Neural cell (in vitro differentiated cells): ENCODE measurements around the gene SURF1. TPM values are rescaled to one million over a fixed set of nuclear protein-coding genes. Genes with fewer than 3 reads are reported as not detected.

Experiments
- H2AFZ ChIP-seq: fragments of 200-600, 300-800 bp; sonication (generic), shearing (Covaris generic); 2 replicates; pipeline ENCODE4 v1.6.0; 2014; ENCODE audit warnings: low read depth, mild to moderate bottlenecking, antibody characterized with exemption, low read length, moderate library complexity
- H3F3A ChIP-seq: fragments of 200-600 bp; shearing (Covaris generic); 2 replicates; pipeline ENCODE4 v1.6.1; 2016; ENCODE audit warnings: mild to moderate bottlenecking, moderate library complexity, mixed read lengths, antibody characterized with exemption, low read length; ENCODE audit not compliant: insufficient read depth, poor library complexity, severe bottlenecking
- H3K27ac ChIP-seq: fragments of 200-600, 300-800 bp; sonication (generic), shearing (Covaris generic); 2 replicates; pipeline ENCODE4 v1.5.1; 2014; ENCODE audit warnings: mild to moderate bottlenecking, low read length, moderate library complexity
- H3K27me3 ChIP-seq: fragments of 300-800, 200-600 bp; sonication (generic), shearing (Covaris generic); 2 replicates; pipeline ENCODE4 v1.6.0; 2014; ENCODE audit warnings: mild to moderate bottlenecking, low read depth, low read length, moderate library complexity; ENCODE audit not compliant: insufficient read depth
- H3K36me3 ChIP-seq: fragments of 300-800, 200-600 bp; sonication (generic), shearing (Covaris generic); 2 replicates; pipeline ENCODE4 v1.5.1; 2014; ENCODE audit warnings: mild to moderate bottlenecking, antibody characterized with exemption, low read length, moderate library complexity; ENCODE audit not compliant: insufficient read depth
- H3K4me2 ChIP-seq: fragments of 300-800, 200-600 bp; sonication (generic), shearing (Covaris generic); 2 replicates; pipeline ENCODE4 v1.6.0; 2014; ENCODE audit warnings: mild to moderate bottlenecking, low read length
- H3K4me3 ChIP-seq: fragments of 300-800, 200-600 bp; sonication (generic), shearing (Covaris generic); 2 replicates; pipeline ENCODE4 v1.5.1; 2014; ENCODE audit warnings: mild to moderate bottlenecking, low read length, moderate library complexity
- H3K79me2 ChIP-seq: fragments of 200-600 bp; shearing (Covaris generic); replicated peaks from 2 replicates; pipeline ENCODE4 v1.6.0; 2014; ENCODE audit warnings: mild to moderate bottlenecking, low read length, moderate library complexity; ENCODE audit not compliant: insufficient read depth
- H3K9ac ChIP-seq: fragments of 300-800, 200-600 bp; sonication (generic), shearing (Covaris generic); 2 replicates; pipeline ENCODE4 v1.6.1; 2016; ENCODE audit warnings: mild to moderate bottlenecking, low read length, mixed read lengths
- H3K9me2 ChIP-seq: fragments of 200-600 bp; shearing (Covaris generic); 2 replicates; pipeline ENCODE4 v1.6.1; 2016; ENCODE audit warnings: mild to moderate bottlenecking, low read length, mixed read lengths; ENCODE audit not compliant: insufficient read depth
- H3K9me3 ChIP-seq: fragments of 200-600, 300-800 bp; sonication (generic), shearing (Covaris generic); 2 replicates; pipeline ENCODE4 v1.6.1; 2016; ENCODE audit warnings: mild to moderate bottlenecking, mixed run types, low read length, moderate library complexity, mixed read lengths
- H4K20me1 ChIP-seq: fragments of 200-600 bp; shearing (Covaris generic); 2 replicates; pipeline ENCODE4 v1.6.1; 2016; ENCODE audit warnings: mild to moderate bottlenecking, mixed run types; ENCODE audit not compliant: insufficient read depth
- EP300 ChIP-seq: fragments of 450-650 bp; conservative IDR thresholded peaks from 2 replicates; pipeline ENCODE4 v1.6.1; 2014; ENCODE audit warnings: antibody characterized with exemption, mild to moderate bottlenecking, moderate library complexity; ENCODE audit not compliant: poor library complexity, severe bottlenecking
- EZH2 ChIP-seq: fragments of 200-600, 300-800 bp; shearing (Covaris generic), sonication (generic); IDR thresholded peaks from 2 replicates; pipeline ENCODE4 v1.6.1; 2014; ENCODE audit warnings: antibody characterized with exemption, low read length, borderline replicate concordance, mild to moderate bottlenecking; ENCODE audit not compliant: insufficient read depth, poor library complexity, severe bottlenecking
- MXI1 ChIP-seq: fragments of 450-650 bp; conservative IDR thresholded peaks from 2 replicates; pipeline ENCODE4 v1.6.1; 2014; ENCODE audit warnings: antibody characterized with exemption, mild to moderate bottlenecking; ENCODE audit not compliant: poor library complexity, severe bottlenecking
- POLR2AphosphoS5 ChIP-seq: IDR thresholded peaks from 2 replicates; pipeline ENCODE4 v1.6.1; 2012
- RAD21 ChIP-seq: fragments of 450-650 bp; conservative IDR thresholded peaks from 2 replicates; pipeline ENCODE4 v1.6.1; 2014; ENCODE audit warnings: antibody characterized with exemption, mild to moderate bottlenecking, moderate library complexity
- SMC3 ChIP-seq: fragments of 450-650 bp; conservative IDR thresholded peaks from 2 replicates; pipeline ENCODE4 v1.6.1; 2014; ENCODE audit warnings: antibody characterized with exemption, mild to moderate bottlenecking, moderate library complexity; ENCODE audit not compliant: poor library complexity
- TAF1 ChIP-seq: IDR thresholded peaks from 2 replicates; pipeline ENCODE4 v1.6.1; 2012; ENCODE audit warnings: low read depth
- polyA plus RNA-seq: library from polyadenylated mRNA; depleted of rRNA; stranded (reverse); fragments of >200 nt; gene quantifications from 2 replicates; pipeline ENCODE4 v1.2.3, GENCODE V29; 2014
- TF ChIP-seq, protein P1 (sequence below): fragments of 450-650 bp; IDR thresholded peaks from 2 replicates; pipeline ENCODE4 v1.5.1; 2014; ENCODE audit warnings: antibody characterized with exemption, mild to moderate bottlenecking, moderate library complexity; ENCODE audit not compliant: poor library complexity, severe bottlenecking
- TF ChIP-seq, protein P2 (sequence below): IDR thresholded peaks from 2 replicates; pipeline ENCODE4 v1.6.1; 2012; ENCODE audit warnings: borderline replicate concordance

Gene SURF1
- polyA plus RNA-seq, 1 donor from 2014 or later: 32.3 TPM

DNA sequence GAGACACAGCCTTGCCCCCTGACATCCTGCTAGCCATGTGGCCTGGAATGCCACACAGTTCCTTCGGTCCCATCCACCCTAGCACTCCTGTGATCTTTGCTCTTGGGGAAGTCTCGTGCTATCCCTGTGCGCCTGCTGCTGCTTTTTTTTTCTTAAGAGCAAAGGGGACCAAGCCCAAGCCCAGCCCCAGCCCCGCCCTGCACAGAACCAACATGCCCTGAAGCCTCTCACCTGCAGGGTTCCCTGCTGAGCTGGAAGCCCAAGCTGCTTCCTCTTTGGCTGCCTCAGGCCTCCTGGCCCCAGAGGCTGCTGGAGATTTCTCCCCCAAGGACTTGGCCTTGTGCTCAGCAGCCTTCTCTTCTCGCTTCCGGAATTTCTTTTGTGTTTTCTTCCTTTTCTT is 22.1 kb downstream of the SURF1 start:
- Histone ChIP-seq H3K27me3 (no peaks in the 10 kb centered on the region), H3K27ac (no peak overlapping the region), H3K9ac (no peak overlapping the region), H2AFZ (no peak overlapping the region), H3K4me3 (peak overlapping the region; percentile 90), H3K4me2 (no peak overlapping the region), H3K79me2 (peaks cover 14% of the 10 kb centered on the region), H3K9me3 (no peaks in the 10 kb centered on the region), H3K36me3 (no peaks in the 10 kb centered on the region), H3F3A (no peaks in the 10 kb centered on the region), H3K9me2 (no peaks in the 10 kb centered on the region), H4K20me1 (no peaks in the 10 kb centered on the region)
- TF ChIP-seq TAF1: no peak
- TF ChIP-seq EP300: no peak
- TF ChIP-seq, protein P1, sequence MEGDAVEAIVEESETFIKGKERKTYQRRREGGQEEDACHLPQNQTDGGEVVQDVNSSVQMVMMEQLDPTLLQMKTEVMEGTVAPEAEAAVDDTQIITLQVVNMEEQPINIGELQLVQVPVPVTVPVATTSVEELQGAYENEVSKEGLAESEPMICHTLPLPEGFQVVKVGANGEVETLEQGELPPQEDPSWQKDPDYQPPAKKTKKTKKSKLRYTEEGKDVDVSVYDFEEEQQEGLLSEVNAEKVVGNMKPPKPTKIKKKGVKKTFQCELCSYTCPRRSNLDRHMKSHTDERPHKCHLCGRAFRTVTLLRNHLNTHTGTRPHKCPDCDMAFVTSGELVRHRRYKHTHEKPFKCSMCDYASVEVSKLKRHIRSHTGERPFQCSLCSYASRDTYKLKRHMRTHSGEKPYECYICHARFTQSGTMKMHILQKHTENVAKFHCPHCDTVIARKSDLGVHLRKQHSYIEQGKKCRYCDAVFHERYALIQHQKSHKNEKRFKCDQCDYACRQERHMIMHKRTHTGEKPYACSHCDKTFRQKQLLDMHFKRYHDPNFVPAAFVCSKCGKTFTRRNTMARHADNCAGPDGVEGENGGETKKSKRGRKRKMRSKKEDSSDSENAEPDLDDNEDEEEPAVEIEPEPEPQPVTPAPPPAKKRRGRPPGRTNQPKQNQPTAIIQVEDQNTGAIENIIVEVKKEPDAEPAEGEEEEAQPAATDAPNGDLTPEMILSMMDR: no peak
- TF ChIP-seq EZH2: no peak

DNA sequence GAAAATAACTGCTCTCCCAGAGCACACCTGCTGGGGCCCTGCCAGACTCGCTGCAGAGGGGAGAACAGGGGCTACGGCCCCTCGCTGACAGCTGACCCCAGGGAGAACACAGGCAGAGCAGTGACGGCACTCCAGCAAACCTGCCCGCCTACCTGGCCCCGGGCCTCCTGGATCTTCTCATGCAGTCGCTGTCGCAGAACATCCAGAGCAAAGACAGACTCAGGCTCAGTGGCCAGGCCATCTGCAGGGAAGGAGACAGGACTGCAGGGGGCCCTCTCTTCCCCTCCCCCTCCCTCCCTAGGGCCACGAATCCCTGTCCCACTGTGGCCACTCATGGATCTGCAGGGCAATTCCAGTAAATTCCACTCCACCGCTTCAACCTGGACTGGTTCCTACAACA is 22.7 kb downstream of the SURF1 start:
- Histone ChIP-seq H3K27ac (no peak overlapping the region), H3K9me3 (no peaks in the 10 kb centered on the region), H3K79me2 (peaks cover 14% of the 10 kb centered on the region), H3K27me3 (no peaks in the 10 kb centered on the region), H3K4me3 (no peak overlapping the region), H4K20me1 (no peaks in the 10 kb centered on the region), H3K9ac (no peak overlapping the region), H3K36me3 (no peaks in the 10 kb centered on the region), H3K9me2 (no peaks in the 10 kb centered on the region), H3K4me2 (no peak overlapping the region), H2AFZ (no peak overlapping the region), H3F3A (no peaks in the 10 kb centered on the region)
- no peak for TF ChIP-seq MXI1
- TF ChIP-seq RAD21: no peak
- no peak for TF ChIP-seq TAF1
- no peak for TF ChIP-seq SMC3
- no peak for TF ChIP-seq EP300

DNA sequence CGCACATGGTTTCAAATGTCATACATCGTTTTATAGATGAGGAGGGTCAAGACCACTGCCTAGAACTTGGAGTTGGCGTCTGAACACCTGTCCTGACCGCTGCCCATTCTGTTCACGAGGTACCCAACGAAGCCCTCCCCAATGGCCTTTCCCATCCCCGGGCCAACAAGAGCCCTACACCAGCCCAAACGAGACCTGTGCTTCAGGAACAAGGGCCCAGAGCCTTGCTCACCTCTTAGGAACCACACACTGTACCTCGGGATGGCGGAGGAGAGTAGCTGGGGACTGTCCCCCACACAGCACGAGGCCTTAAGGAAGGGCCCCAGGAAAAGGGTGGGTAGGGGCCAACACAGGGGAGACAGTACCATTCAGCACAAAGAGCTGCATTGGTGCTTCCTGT is 23.3 kb downstream of the SURF1 start:
- no peak overlapping the region for H3K4me3 ChIP-seq
- H3K9me2 ChIP-seq: no peaks in the 10 kb centered on the region
- H3K9me3 ChIP-seq: no peaks in the 10 kb centered on the region
- no peak overlapping the region for H3K27ac ChIP-seq
- H3K36me3 ChIP-seq: no peaks in the 10 kb centered on the region
- H3F3A ChIP-seq: no peaks in the 10 kb centered on the region
- no peaks in the 10 kb centered on the region for H4K20me1 ChIP-seq
- H3K79me2 ChIP-seq: peaks cover 14% of the 10 kb centered on the region
- H3K27me3 ChIP-seq: no peaks in the 10 kb centered on the region
- no peak for TF ChIP-seq TAF1
- no peak overlapping the region for H3K9ac ChIP-seq
- no peak overlapping the region for H2AFZ ChIP-seq
- no peak overlapping the region for H3K4me2 ChIP-seq

DNA sequence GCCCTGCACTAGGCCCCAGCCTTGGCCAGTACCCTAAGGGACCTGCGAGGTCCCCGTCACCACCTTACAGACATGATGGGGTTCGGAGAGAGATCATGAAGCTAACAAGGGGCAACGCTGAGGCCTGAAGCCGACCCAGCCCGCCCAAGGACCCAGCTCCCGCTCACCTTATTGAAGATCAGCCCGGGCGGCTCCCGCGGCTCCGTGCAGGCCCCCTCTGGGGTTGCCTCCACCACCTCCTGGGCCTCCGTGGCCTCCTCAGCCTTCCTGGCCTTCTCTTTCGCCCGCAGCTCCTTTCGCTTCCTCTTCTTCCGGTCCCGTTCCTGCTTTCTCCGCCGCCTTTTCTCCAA is 23.9 kb downstream of the SURF1 start:
- Histone ChIP-seq H4K20me1 (no peaks in the 10 kb centered on the region), H3K9me3 (no peaks in the 10 kb centered on the region), H3K36me3 (no peaks in the 10 kb centered on the region), H2AFZ (no peak overlapping the region), H3K4me2 (no peak overlapping the region), H3K9me2 (no peaks in the 10 kb centered on the region), H3F3A (no peaks in the 10 kb centered on the region), H3K9ac (no peak overlapping the region), H3K4me3 (no peak overlapping the region), H3K79me2 (peaks cover 14% of the 10 kb centered on the region), H3K27me3 (no peaks in the 10 kb centered on the region), H3K27ac (no peak overlapping the region)
- TF ChIP-seq EP300 (no peak), RAD21 (no peak), POLR2AphosphoS5 (no peak), MXI1 (no peak), TAF1 (no peak)
- TF ChIP-seq, protein P2, sequence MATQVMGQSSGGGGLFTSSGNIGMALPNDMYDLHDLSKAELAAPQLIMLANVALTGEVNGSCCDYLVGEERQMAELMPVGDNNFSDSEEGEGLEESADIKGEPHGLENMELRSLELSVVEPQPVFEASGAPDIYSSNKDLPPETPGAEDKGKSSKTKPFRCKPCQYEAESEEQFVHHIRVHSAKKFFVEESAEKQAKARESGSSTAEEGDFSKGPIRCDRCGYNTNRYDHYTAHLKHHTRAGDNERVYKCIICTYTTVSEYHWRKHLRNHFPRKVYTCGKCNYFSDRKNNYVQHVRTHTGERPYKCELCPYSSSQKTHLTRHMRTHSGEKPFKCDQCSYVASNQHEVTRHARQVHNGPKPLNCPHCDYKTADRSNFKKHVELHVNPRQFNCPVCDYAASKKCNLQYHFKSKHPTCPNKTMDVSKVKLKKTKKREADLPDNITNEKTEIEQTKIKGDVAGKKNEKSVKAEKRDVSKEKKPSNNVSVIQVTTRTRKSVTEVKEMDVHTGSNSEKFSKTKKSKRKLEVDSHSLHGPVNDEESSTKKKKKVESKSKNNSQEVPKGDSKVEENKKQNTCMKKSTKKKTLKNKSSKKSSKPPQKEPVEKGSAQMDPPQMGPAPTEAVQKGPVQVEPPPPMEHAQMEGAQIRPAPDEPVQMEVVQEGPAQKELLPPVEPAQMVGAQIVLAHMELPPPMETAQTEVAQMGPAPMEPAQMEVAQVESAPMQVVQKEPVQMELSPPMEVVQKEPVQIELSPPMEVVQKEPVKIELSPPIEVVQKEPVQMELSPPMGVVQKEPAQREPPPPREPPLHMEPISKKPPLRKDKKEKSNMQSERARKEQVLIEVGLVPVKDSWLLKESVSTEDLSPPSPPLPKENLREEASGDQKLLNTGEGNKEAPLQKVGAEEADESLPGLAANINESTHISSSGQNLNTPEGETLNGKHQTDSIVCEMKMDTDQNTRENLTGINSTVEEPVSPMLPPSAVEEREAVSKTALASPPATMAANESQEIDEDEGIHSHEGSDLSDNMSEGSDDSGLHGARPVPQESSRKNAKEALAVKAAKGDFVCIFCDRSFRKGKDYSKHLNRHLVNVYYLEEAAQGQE: no peak
- TF ChIP-seq, protein P1: no peak
